Measurements from ENCODE around the gene PIK3CB.

PIK3CB gene

GRCh38 chr3:138629526-138629925 lies 205.2 kb downstream of the PIK3CB start:
- ChIA-PET POLR2A (no interaction called here), CTCF (no interaction called here)
- no peak for DNase-seq (ENCODE audit: low read depth, low spot score)
- H3K4me3 ChIP-seq (ENCODE audit: low read depth, low read length): no peak overlapping the region
- TF ChIP-seq CTCF (IDR thresholded peaks at IDR 0.05; ENCODE audit: insufficient read depth, low read length, missing control alignments): no peak

- DNase-seq (ENCODE audit: low read depth, low spot score): no peak
- POLR2A ChIA-PET: no interaction called here
- H3K4me3 ChIP-seq (ENCODE audit: low read depth, low read length): no peak overlapping the region
- no peak for TF ChIP-seq CTCF (IDR thresholded peaks at IDR 0.05; ENCODE audit: insufficient read depth, low read length, missing control alignments)
- CTCF ChIA-PET: interaction anchor here (0.7 to 2.5 kb wide), 6 partner anchors 35 to 310 kb away, joined by 3 to 24 read pairs (median 4); no protein-coding TSS in a partner anchor
Measured at GRCh38 chr3:138625707-138626365, 208.9 kb downstream of the PIK3CB start.

GRCh38 chr3:138624518-138624917 lies 210.2 kb downstream of the PIK3CB start:
- ChIA-PET POLR2A (no interaction called here), CTCF (interaction anchor here (1.3 to 2.5 kb wide), 3 partner anchors 9 to 299 kb away, joined by 3 to 24 read pairs (median 8); no protein-coding TSS in a partner anchor)
- H3K4me3 ChIP-seq (ENCODE audit: low read depth, low read length): no peak overlapping the region
- TF ChIP-seq CTCF (IDR thresholded peaks at IDR 0.05; ENCODE audit: insufficient read depth, low read length, missing control alignments): no peak
- no peak for DNase-seq (ENCODE audit: low read depth, low spot score)

- DNase-seq (ENCODE audit: low read depth, low spot score): no peak
- no peak for TF ChIP-seq CTCF (IDR thresholded peaks at IDR 0.05; ENCODE audit: insufficient read depth, low read length, missing control alignments)
- H3K4me3 ChIP-seq (ENCODE audit: low read depth, low read length): no peak overlapping the region
- ChIA-PET POLR2A (no interaction called here), CTCF (interaction anchor here (1.9 to 2.2 kb wide), 2 partner anchors 34 to 295 kb away, joined by 5 to 9 read pairs; no protein-coding TSS in a partner anchor)
Measured at GRCh38 chr3:138620431-138620830, 214.3 kb downstream of the PIK3CB start.

GRCh38 chr3:138615462-138615861 lies 219.3 kb downstream of the PIK3CB start:
- ChIA-PET POLR2A (no interaction called here), CTCF (interaction anchor here (1.3 to 1.6 kb wide), 2 partner anchors 9 to 300 kb away, joined by 3 to 10 read pairs; no protein-coding TSS in a partner anchor)

More at GRCh38 chr3:138615462-138615861, 219.3 kb downstream of the PIK3CB start:
- H3K4me3 ChIP-seq (ENCODE audit: low read depth, low read length): no peak overlapping the region
- no peak for TF ChIP-seq CTCF (IDR thresholded peaks at IDR 0.05; ENCODE audit: insufficient read depth, low read length, missing control alignments)
- DNase-seq (ENCODE audit: low read depth, low spot score): no peak
